Upper lobe of right lung (tissue), 1 donor: Measurements from ENCODE around the gene RERE. TPM values are rescaled to one million over a fixed set of nuclear protein-coding genes. Genes with fewer than 3 reads are reported as not detected.

ENCODE experiments used
- ATAC-seq: fragments of 200-7000 bp; cut with Tn5 transposase; one replicate; pipeline ENCODE4 v1.9.1; 2020; ENCODE audit warnings: mild to moderate bottlenecking, moderate library complexity
- DNase-seq: peaks from one replicate; pipeline ENCODE4 v3.0.0-alpha.2; 2020
- H3K27ac ChIP-seq: fragments of 200-600 bp; one replicate; pipeline ENCODE4 v1.8.0; 2022
- H3K27me3 ChIP-seq: fragments of 200-600 bp; one replicate; pipeline ENCODE4 v1.8.0; 2022; ENCODE audit warnings: mild to moderate bottlenecking
- H3K36me3 ChIP-seq: fragments of 200-600 bp; one replicate; pipeline ENCODE4 v1.8.0; 2022
- H3K4me1 ChIP-seq: fragments of 200-600 bp; one replicate; pipeline ENCODE4 v1.8.0; 2022
- H3K4me3 ChIP-seq: fragments of 200-600 bp; one replicate; pipeline ENCODE4 v1.8.0; 2022; ENCODE audit warnings: mild to moderate bottlenecking
- H3K9me3 ChIP-seq: fragments of 200-600 bp; one replicate; pipeline ENCODE4 v1.8.0; 2022
- CTCF ChIP-seq: fragments of 200-600 bp; IDR thresholded peaks from one replicate; pipeline ENCODE4 v1.8.0; 2022; ENCODE audit warnings: antibody characterized with exemption
- intact Hi-C: fragments of 100-400 bp; cut with DNase I; formaldehyde crosslinking; loops from one replicate; pipeline ENCODE4 v1.11.0; 2022
- total RNA-seq: library from RNA; stranded (reverse); fragmentation: NEBNext Ultra II Directional; extraction: Animal tissue kit (Norgen Biotek cat#: 25700); gene quantifications from one replicate; pipeline ENCODE4 v1.2.1, GENCODE V29; 2021
- donor health status: DM: no; HTN: yes; CAD: no; lungs with severe emphysema.

The RERE gene
- total RNA-seq, 1 donor from 2014 or later: 99.6 TPM

- Histone ChIP-seq H3K36me3 (peaks cover 45% of the 10 kb centered on the region), H3K4me1 (peaks cover 77% of the 10 kb centered on the region), H3K27me3 (no peaks in the 10 kb centered on the region), H3K4me3 (no peak overlapping the region), H3K9me3 (no peaks in the 10 kb centered on the region), H3K27ac (no peak overlapping the region)
- DNase-seq (no peak), ATAC-seq (no peak)
- no peak for TF ChIP-seq CTCF
- intact Hi-C loops: no loop called here
These were observed 401.7 kb downstream of the RERE start for GRCh38 chr1:8415526-8416278.

- Histone ChIP-seq H3K9me3 (no peaks in the 10 kb centered on the region), H3K27me3 (no peaks in the 10 kb centered on the region), H3K4me1 (peaks cover 76% of the 10 kb centered on the region), H3K4me3 (no peak overlapping the region), H3K36me3 (peaks cover 33% of the 10 kb centered on the region), H3K27ac (peak overlapping the region; percentile 40)
- intact Hi-C loops: no loop called here
- DNase-seq (no peak), ATAC-seq (peak; percentile 13)
- peak; percentile 17 for TF ChIP-seq CTCF
These were observed 405.1 kb downstream of the RERE start for GRCh38 chr1:8412183-8412831.

GRCh38 chr1:8411803-8412182 is 405.6 kb downstream of the RERE start:
- TF ChIP-seq CTCF: no peak
- Histone ChIP-seq H3K36me3 (peaks cover 33% of the 10 kb centered on the region), H3K27ac (peak overlapping the region; percentile 40), H3K27me3 (no peaks in the 10 kb centered on the region), H3K9me3 (no peaks in the 10 kb centered on the region), H3K4me1 (peaks cover 76% of the 10 kb centered on the region), H3K4me3 (no peak overlapping the region)
- ATAC-seq (no peak), DNase-seq (no peak)
- intact Hi-C loops: no loop called here

GRCh38 chr1:8410791-8411190 is 406.6 kb downstream of the RERE start:
- Histone ChIP-seq H3K36me3 (peaks cover 33% of the 10 kb centered on the region), H3K27me3 (no peaks in the 10 kb centered on the region), H3K4me1 (peaks cover 78% of the 10 kb centered on the region), H3K4me3 (no peak overlapping the region), H3K27ac (no peak overlapping the region), H3K9me3 (no peaks in the 10 kb centered on the region)
- no peak for TF ChIP-seq CTCF
- ATAC-seq (no peak), DNase-seq (no peak)
- intact Hi-C loops: no loop called here

- ATAC-seq (no peak), DNase-seq (no peak)
- H3K4me3 ChIP-seq: no peak overlapping the region
- intact Hi-C loops: loop anchor here (10.0 kb wide), 1 partner anchor 55 kb away; no protein-coding TSS in a partner anchor
- peak overlapping the region; percentile 82 for H3K27ac ChIP-seq
- TF ChIP-seq CTCF: no peak
- peaks cover 70% of the 10 kb centered on the region for H3K4me1 ChIP-seq
- H3K27me3 ChIP-seq: no peaks in the 10 kb centered on the region
- H3K9me3 ChIP-seq: no peaks in the 10 kb centered on the region
- peaks cover 41% of the 10 kb centered on the region for H3K36me3 ChIP-seq
These were observed 407.8 kb downstream of the RERE start for GRCh38 chr1:8409606-8410005.
